Stimulated activated CD8-positive, alpha-beta memory T cell treated with anti-CD3 and anti-CD28 coated beads, Interleukin-12 subunit alpha, Interleukin-12 subunit beta, amount 100 ng/mL, for 1 hour (primary cell): ENCODE data around the gene PXYLP1.
"Not testable (repeated sequence)": the region's sequence is repeated elsewhere in the genome, so short reads cannot be mapped to it uniquely, and the experiment has no call there.

ENCODE experiments used
- DNase-seq: peaks from one replicate; pipeline ENCODE4 v3.0.0-alpha.2; 2020; ENCODE audit warnings: low read depth

Gene PXYLP1, protein sequence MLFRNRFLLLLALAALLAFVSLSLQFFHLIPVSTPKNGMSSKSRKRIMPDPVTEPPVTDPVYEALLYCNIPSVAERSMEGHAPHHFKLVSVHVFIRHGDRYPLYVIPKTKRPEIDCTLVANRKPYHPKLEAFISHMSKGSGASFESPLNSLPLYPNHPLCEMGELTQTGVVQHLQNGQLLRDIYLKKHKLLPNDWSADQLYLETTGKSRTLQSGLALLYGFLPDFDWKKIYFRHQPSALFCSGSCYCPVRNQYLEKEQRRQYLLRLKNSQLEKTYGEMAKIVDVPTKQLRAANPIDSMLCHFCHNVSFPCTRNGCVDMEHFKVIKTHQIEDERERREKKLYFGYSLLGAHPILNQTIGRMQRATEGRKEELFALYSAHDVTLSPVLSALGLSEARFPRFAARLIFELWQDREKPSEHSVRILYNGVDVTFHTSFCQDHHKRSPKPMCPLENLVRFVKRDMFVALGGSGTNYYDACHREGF

DNA sequence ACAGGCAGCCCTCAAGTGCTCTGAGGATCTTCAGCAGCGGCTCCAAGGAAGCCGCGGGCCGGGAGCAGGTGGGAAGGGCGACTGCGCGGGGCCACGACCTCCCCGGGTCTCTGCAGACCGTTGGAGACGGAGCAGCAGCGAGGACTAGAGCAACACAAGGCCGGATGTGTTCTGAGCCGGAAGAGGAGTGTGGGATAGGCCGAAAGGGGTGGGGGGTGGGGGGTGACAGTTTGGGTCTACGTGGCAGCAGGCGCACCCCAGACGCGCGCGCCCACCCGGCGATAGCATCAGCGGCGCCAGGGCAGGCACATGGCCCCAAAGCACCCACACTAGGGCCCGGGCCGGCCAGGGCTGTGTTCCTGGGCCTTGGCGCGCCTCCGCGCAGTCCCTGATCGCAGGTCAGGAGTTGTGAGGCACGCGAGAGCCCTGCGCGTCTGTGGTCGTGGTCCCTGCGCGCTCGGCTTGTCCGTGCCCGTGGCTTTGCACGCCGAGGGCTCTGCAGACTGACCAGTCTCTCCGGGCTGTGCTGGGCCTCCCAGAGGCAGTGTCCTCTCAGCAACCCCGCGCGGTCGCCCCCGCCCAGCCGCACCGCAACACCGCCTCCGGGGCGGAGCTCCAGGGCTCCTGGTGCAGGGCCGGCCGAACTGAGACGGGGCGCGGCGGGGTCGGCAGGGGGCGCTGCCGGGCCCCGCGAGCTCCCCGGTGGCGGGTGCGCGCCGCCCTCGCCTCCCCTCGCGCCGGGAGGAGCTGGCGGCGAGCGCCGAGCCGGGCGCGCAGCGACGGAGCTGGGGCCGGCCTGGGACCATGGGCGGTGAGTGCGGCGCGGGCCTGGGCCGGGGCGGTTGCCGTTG lies at the start of gene PXYLP1:
TSS of gene PXYLP1 (plus strand) at position 725 of the 851 bp plus-strand sequence. CDS start 28,351 bp downstream, outside the sequence.
- DNase-seq: peak; percentile 75

DNA sequence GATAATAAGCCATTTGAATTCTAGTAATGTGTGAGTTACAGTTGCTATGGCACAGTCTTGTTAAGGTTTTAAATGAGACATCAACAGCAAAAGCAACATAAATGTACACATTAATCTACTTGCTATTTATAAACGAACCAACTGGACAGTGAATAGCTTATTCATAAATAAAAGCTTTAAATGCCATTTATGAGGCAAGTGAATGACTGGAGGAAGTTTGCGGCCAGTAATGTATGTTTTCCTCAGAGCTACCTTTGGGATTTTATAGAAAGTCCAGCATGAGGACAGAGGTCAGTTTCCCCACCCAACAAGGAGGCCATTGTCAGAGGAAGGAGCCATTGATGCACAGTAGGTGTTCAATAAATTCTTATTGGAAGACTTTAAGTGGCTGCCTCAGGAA lies 48.0 kb upstream of the PXYLP1 start:
- DNase-seq: no peak

DNA sequence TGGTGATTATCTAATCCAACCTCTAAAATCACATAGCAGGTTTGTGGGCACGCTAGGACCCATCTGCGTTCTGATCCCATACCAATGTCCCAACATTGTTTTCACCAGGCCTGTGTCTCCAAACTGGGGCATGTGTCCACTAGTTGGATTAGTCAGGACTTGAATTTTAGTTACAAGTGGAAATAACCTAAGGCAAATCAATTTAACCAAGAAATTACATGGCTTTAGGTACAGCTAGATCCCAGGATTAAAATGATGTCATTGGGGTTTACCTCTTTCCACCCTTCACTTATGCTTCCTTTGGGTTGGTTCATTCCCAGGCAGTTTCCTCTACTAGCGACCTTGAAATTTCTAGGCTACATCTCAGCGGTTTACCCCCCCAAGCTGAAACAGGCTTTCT lies 47.2 kb upstream of the PXYLP1 start:
- DNase-seq: no peak

DNA sequence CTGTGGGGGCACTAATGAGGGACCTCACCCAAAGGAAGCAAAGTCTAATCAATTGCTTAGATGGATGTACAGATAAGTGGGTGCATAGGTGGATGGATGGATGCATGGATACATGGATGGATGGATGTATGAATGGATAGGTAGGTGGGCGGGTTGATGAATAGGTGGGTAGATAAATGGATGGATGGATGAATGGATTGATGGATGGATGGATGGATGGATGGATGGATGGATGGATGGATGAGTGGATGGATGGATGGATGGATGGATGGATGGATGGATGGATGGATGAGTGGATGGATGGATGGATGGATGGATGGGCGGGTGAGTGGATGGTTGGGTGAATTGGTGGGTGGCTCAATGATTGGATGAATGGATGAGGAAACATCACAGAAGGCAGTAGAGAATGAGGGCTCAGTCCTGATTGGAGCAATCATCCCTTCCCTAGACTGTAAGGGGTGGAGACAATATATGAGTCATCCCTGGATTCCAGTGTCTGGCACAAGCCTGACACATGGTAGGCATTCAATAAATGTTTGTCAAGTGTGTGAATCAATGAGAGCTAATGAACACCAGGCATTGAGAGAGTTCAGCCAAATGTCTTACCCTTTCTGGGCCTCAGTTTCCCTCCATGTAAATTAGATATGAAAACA lies 40.4 kb upstream of the PXYLP1 start:
- no peak for DNase-seq

DNA sequence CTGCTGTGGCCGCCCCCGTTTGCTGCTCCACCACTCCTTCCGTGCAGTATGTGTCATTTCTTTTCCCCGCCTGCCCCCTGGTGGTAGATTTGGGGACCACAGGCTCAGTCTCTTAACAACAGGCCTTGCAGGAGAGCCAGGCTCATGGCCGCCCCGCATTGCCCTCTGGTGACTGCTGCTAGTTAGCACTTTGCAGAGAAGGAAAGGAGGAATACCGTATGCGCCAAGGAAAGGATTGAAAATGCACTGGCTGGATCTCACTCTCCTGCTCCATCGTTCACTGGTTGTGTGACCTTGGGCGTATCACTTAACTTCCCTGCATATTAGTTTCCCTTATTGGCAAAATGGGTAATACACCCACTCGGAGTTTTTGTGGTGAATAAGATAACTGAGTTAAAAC lies 39.3 kb upstream of the PXYLP1 start:
- peak; percentile 98 for DNase-seq

DNA sequence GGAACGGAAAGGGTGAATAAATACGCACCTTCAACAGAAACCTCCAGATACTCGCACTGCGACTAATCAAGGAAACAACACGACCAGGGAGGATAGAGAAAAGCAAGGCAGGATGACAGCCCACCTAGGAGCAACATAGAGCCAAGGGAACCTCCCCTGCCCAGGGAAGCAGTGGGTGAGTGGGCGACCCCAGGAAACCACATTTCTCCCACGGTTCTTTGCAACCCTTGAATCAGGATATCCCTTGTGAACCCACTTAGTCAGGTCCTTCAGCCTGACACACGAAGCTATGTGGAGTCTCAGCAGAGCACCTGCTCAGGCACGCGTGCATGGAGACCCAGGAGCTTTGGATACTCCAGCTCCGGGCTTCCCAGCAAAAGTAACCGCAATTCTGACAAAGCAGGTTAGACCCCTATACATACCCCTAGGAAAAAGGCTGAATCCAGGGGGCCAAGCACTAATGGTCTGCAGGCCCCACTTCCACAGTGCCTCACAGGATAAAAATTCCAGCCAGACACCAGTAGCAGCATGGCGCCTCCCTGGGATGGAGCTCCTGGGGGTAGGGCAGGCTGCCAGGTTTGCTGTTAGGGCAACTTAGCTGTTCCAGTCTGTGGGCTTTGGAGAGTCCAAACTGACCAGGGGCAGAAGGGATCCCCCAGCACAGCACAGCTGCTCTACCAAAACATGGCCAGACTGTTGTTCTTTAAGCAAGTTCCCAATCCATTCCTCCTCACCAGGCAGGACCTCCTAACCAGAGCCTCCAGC lies 38.4 kb upstream of the PXYLP1 start:
- DNase-seq: no peak

DNA sequence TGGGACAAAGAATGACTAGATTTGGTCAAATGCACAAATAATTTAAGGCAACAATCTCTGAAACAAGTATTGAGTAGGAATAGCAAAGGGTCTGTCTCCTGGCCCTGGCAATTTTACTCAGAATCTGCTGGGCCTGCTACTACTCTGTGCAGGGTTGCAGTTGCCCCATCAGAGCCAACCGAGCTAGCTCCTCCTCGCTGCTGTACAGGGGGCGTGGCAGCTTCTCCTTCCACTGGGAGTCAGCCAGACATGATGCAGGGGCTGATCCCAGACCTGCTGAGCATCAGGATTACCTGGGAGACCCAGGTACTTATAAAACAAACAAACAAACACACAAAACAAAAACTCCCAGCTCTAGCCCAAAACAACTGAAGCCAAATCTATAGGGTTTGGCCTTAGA lies 30.5 kb upstream of the PXYLP1 start:
- DNase-seq: no peak

DNA sequence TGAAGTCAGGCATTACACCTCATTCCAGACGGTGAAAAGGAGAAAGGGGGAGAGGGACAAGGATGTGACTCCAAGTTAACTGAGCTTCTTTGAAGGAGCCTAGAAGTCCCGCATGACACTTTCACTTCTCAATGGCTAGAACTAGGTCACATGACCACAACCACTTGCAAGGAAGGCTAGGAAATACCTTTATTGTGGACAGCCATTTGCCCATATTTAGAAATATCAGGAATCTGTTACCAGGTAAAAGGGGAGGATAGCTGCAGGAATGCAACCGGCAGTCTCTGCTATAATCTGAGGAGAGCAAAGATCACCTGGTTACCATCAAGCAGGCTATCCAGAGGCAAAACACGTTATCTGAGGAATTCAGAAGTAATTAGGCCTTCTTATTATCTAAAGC lies 28.9 kb upstream of the PXYLP1 start:
- no peak for DNase-seq

DNA sequence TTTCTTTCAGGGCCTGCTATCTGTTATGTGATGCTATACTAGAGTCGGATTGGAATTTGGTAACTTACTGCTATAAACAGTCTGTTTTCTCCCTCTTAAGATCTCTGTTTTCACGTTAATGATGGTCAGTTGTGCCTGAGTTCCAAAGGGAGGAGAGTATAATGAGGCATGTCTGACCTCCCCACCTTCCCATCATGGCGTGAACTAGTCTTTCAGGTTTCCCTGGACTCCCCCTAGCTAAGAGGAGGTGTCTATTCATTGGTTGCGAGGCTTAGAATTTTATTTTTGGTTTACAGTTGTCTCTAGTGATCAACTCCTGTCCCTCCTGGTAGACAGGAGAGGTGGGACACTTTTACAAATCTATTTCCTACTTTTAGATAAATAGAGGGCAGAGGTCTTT lies 27.8 kb upstream of the PXYLP1 start:
- DNase-seq: no peak

DNA sequence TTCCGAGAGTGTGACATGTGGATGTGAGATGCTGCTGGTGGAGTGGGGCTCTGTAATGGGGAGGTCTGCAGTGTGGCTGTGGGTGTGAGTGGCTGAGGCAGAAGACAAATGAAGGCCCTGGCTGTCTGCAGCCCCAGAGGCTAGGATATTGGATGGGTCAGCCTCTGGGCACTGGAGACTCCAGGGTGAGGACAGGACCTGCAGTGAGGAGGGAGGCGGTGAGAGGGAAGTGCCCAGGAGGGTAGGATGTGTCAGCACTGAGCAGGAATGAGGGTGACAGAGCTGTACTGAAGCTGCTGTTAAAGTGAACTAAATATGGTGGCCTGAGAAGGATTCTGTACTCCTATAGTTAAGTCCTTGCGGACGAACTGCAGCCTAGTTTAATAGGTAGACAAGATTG lies 27.3 kb upstream of the PXYLP1 start:
- DNase-seq: no peak

DNA sequence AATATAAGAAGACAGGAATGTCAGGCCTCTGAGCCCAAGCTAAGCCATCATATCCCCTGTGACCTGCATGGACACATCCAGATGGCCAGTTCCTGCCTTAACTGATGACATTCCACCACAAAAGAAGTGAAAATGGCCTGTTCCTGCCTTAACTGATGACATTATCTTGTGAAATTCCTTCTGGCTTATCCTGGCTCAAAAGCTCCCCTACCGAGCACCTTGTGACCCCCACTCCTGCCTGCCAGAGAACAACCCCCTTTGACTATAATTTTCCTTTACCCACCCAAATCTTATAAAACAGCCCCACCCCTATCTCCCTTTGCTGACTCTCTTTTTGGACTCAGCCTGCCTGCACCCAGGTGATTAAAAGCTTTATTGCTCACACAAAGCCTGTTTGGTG lies 20.3 kb upstream of the PXYLP1 start:
- not testable (repeated sequence) for DNase-seq

DNA sequence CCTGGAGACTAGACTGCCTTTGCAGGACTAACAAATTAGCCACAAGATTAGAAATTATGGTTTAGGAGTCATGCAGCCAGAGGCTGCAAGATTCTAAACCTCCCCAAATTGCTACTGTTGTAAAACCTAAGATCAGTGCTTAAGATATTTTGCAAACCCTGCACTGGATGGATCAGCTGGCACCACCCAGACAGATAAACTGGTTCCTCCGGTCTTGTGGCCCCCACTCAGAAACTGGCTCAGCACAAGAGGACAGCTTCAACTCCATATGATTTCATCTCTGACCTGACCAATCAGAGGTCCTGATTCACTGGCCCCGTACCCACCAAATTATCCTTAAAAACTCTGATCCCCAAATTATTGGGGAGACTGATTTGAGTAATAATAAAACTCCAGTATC lies 19.5 kb upstream of the PXYLP1 start:
- no peak for DNase-seq

DNA sequence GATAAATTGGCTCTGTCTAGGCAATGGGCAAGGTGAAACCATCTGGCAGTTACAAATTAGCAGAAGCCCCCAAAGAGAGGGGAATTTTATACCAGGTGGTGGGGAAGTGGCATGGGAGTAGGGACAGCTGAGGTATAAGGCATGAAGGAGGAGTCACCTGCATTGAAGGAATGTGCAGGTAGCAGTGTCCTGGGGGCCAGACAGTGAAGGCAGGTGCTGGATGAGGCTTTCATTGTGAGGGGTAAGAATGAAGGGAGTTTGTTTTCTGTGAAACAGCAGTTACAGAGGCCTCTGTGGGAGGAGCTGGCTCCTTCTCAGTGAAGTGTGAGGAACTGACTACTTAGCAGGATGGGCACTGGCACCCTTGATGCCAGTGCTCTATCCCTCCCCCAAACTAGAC lies 19.1 kb upstream of the PXYLP1 start:
- no peak for DNase-seq

DNA sequence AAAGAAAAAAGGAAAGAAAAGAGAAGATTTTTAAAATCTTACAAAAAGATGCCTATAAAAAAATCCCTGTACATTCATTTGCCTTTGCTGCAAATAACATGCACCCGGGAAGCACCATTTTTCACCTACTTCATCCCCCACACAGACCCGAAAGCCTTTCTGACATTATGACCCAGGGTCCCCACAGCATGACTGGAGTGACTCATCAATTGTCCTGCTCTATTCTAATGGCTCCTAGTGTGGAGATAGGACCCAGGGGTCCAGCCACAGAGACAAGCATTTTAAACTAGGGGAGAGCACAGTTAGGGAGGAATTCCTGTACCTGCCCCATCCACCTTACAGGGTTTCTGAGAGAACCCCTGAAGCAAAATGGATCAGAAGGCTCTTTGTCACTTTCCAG lies 14.7 kb upstream of the PXYLP1 start:
- DNase-seq: no peak

DNA sequence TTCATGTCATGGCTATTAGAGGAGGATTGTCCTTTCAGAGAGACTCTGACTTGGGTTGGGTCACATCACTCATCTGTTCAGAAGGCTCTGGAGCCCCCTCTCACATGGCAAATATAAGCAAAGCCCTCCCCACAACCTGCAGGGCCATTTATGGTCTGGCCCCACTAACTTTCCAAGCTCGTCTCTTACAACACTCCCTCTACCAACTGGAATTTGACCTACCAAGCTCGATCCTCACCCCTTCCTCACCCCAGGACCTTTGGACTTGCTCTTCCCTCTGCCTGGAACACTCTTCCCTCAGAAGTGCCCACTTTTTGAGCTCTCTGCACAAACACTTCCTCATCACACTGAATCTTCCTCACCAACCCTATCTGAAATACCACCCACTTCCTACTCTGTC lies 14.2 kb upstream of the PXYLP1 start:
- DNase-seq: no peak

DNA sequence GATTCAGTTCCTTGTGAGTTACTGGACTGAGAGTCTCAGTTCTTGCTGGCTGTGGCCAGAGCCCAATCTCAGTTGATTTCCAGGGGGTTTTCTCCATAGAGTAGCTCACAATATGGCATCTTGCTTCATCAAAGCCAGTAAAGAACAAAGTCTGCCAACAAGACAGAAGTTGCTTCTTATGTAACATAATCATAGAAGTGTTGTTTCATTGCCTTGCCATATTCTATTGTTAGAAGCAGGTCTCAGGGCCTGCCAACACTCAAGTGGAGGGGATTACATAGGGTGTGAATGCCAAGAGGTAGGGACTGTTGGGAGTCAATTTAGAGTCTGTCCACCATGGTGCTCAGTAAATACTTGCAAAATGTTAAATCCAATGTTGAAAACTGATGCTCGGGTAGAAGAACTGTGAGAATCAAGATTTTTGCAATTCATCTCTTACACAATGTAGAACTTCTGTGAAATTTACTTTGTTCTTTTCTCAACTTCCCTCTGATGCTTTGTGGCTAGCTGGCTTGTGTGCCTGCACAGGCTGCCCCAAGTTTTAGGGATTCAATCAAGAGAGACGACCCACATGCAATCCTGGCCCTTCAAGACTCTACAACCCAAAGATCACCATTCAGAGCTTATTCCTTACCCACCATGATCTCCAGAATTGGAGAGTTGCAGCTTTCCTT lies 13.3 kb upstream of the PXYLP1 start:
- DNase-seq: no peak

DNA sequence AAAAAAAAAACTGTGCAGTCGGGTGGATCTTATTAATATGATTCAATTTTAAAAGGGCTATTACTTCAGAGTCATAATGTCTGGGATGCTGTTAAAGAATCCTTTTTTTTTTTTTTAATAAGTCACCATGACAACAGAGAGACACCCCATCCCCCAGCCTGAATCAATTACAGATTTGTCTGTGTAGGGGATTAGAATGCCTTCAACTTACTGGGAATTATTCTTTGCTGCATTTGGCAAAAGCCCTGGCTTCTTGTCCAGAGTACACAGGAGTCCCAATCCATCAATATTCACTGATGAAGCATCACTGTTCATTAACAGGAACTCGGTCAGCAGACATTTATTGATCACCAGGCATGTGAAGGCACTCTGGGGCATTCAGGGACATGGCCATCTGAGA lies 12.7 kb upstream of the PXYLP1 start:
- no peak for DNase-seq

DNA sequence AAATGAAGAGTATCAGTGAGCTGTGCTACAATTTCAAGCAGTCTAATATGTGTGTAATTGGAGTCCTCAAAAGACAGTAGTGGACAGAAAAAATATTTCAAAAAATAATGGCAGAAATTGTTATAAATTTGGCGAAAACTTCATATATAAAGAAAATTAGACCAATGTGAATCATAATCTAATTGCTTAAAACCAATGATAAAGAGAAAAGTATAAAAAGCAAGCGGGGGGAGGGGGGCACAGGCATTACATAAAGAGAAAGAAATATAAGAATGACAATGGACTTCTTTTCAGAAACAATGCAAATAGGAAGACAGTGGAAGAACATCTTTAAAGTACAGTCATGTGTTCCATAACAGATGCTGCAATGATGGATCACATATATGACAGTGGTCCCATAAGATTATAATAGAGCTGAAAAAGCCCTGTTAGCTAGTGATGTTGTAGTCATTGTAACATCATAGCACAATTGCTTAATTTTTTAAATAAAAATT lies 7.9 kb upstream of the PXYLP1 start:
- DNase-seq: no peak

DNA sequence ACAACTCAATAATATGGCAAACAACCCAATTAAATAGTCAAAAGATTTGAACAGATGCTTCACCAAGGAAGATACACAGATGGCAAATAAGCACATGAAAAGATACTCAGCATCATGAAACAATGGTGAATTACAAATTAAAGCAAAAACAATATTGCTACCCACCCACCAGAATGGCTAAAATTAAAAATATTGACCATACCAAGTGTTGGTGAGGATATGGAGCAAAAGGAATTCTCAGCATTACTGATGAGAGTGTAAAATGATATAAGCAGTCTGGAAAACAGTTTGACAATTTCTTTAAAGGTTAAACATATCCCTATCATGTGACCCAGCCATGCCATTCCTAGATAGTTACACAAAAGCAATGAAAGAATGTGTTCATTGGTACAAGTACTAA lies 5.7 kb upstream of the PXYLP1 start:
- no peak for DNase-seq

DNA sequence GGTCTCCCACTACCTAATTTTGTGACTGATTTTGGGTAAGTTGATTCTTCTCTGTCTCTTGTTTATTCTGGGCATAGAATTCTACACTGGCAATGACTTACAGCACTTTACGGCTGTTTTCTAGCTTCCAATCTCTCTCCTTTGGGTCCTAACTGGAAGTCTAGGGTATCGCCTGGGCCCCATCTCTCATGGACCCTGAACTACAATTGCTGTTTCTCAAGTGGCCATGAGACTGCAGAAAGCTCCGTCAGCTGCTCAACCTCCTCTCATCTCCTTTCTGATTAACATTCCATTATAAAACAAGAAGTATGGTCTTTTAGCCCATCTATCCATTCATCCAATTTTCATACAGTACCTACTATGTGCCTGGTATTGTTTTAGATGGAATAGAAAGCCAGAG lies 4.4 kb upstream of the PXYLP1 start:
- no peak for DNase-seq

DNA sequence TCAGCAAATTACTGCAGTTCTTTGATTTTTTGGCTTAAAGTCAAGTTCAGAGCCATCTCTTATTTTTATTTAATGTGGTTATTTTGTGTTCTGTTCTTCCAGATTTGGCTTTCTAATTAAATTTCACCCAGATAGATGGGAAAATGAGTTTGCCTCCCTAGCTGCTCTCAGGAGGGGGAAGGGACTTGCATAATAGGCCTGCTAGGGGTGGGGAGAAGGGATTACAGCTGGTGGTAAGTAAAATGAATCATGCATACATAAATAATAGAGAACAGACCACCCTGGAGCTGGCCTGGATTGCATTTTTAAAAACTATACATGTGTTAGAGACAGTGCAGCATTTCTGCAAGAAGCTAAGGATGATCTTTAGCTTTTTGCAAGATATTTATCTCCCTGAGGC lies 3.9 kb upstream of the PXYLP1 start:
- DNase-seq: no peak
